ENCODE results near the gene MRPL10.
"Not testable (repeated sequence)": the region's sequence is repeated elsewhere in the genome, so short reads cannot be mapped to it uniquely, and the experiment has no call there.

The MRPL10 gene

DNA sequence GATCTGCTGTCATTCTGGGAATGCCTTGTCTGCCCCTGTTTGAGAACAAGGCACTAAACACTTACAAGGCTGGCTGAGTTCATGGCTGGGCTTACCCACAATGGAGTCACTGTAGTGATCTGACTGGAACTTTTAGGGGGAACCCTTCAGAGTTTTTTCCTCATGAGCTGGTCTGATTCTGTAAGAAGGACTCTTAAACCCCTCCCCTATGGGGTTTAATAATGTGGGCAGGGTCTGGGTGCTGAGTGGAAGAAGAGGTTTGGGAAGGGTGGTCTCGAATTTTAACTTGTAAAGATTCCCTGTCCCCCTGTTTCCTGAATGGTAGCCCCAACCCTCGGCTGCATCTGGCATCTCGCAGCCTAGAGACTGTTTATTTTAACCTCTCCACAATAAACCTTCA lies 40.3 kb downstream of the MRPL10 start:
- no peaks in the 10 kb centered on the region for H3K36me3 ChIP-seq (ENCODE audit: control insufficient read depth, insufficient read depth, low read length)
- no peaks in the 10 kb centered on the region for H3K9me3 ChIP-seq (ENCODE audit: control insufficient read depth, insufficient read depth, low read length)
- H3K4me3 ChIP-seq (ENCODE audit: low read depth, low read length): no peak overlapping the region
- H3K4me1 ChIP-seq (ENCODE audit: control insufficient read depth, insufficient read depth, low read length): no peaks in the 10 kb centered on the region
- H3K27me3 ChIP-seq (ENCODE audit: control insufficient read depth, insufficient read depth, low read length): peaks cover 65% of the 10 kb centered on the region
- H3K9ac ChIP-seq (ENCODE audit: low read depth, low read length): no peak overlapping the region

DNA sequence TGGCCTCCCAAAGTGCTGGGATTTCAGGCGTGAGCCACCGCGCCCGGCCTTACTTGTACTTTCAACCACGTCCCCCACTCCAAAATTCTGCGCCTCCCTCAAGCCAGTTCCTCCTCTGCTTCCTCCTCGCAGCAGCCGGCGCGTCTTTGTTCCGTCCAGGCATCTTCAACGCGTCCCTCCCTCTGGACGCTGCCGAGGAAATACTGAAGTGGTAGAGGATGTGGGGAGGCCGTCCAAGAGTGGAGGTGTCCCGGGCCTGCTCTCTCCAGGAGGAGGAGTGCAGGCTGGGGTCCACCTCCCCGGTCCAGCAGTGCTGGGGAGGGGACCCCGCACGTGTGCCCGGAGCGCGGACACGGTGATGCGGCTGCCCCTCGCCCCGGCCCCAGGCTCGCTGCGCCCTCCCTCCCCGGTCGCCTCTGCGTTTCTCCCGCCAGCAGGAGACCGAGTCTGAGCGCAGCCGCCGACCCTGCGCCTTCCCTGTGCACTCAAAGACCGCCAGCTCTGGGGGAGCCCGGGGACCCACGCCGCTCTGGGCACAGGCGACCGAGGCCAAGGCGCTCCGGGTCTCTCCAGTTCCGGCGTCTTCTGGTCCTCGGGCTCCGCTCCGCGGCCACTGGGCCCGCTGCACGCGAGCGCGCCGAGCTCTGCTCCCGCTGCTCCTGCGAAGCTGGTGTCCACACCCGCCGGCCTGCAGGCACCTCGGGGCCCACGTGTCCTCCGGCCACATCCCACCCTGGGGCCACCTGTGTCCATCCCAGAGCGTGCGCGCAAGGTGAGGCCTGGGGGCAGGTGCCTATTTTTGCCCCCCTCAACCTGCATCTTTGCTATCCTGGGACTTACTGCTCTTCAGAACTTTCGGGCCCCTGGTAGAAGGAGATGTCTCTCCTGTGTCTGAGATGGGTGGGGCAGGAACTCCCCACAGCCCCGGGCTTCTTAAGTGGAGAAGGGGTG lies 41.5 kb downstream of the MRPL10 start:
- H3K9me3 ChIP-seq (ENCODE audit: control insufficient read depth, insufficient read depth, low read length): no peaks in the 10 kb centered on the region
- H3K36me3 ChIP-seq (ENCODE audit: control insufficient read depth, insufficient read depth, low read length): no peaks in the 10 kb centered on the region
- peaks cover 61% of the 10 kb centered on the region for H3K27me3 ChIP-seq (ENCODE audit: control insufficient read depth, insufficient read depth, low read length)
- no peaks in the 10 kb centered on the region for H3K4me1 ChIP-seq (ENCODE audit: control insufficient read depth, insufficient read depth, low read length)
- peak overlapping the region; percentile 74 for H3K4me3 ChIP-seq (ENCODE audit: low read depth, low read length)
- H3K9ac ChIP-seq (ENCODE audit: low read depth, low read length): peak overlapping the region; percentile 54

DNA sequence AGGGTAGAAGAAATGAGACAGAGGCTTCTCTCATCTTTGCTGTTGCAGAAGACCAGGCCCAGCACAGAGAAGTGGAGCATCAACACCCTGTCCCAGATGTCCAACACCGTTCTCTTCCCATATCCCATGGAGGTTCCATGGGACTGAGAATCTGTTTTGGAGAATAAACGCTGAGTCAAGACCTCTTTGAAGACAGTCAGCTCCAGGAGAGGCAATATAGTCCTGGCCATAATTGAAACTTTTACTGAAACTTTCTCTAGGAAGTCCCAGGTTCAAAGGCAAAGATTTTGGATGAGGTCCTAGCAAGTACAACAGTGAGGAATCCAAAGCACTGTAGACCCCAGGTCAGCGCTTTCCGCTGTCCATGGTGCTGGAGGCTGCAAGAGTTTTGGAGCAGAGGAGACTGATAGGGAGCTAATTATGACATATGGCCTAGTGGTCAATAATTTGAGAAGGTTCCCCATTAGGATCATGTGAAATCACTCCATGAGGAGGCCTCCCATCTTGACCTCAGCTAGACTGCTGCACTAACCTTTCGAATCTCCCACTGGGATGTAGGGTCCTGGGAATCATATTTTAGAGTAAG lies 45.7 kb downstream of the MRPL10 start:
- no peak overlapping the region for H3K9ac ChIP-seq (ENCODE audit: low read depth, low read length)

DNA sequence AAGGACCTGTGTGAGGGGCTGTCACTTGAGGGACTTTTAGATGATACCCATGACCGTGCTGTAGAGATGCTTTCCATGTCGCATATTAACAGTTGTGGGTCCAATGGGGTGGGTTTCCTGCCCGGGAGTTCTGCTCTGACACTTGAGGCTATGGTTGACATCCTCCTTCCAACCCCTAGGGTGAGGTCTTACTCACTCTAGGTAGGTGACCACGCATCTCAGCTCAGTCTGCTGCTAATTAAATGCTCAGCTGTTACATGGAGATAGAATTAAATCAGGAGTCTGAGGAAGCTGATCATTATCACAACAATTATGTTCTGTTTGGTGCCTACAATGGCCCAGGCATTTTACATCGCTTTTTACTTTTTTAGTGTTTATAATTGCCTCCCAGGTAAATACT lies 49.9 kb downstream of the MRPL10 start:
- Histone ChIP-seq H3K36me3 (ENCODE audit: control insufficient read depth, insufficient read depth, low read length) (no peaks in the 10 kb centered on the region), H3K9me3 (ENCODE audit: control insufficient read depth, insufficient read depth, low read length) (no peaks in the 10 kb centered on the region), H3K4me3 (ENCODE audit: low read depth, low read length) (no peak overlapping the region), H3K9ac (ENCODE audit: low read depth, low read length) (no peak overlapping the region), H3K27me3 (ENCODE audit: control insufficient read depth, insufficient read depth, low read length) (peaks cover 4% of the 10 kb centered on the region), H3K4me1 (ENCODE audit: control insufficient read depth, insufficient read depth, low read length) (no peaks in the 10 kb centered on the region)

More for the DNA sequence above, 45.7 kb downstream of the MRPL10 start:
- peaks cover 29% of the 10 kb centered on the region for H3K27me3 ChIP-seq (ENCODE audit: control insufficient read depth, insufficient read depth, low read length)
- H3K4me3 ChIP-seq (ENCODE audit: low read depth, low read length): no peak overlapping the region
- no peaks in the 10 kb centered on the region for H3K4me1 ChIP-seq (ENCODE audit: control insufficient read depth, insufficient read depth, low read length)
- H3K36me3 ChIP-seq (ENCODE audit: control insufficient read depth, insufficient read depth, low read length): no peaks in the 10 kb centered on the region
- no peaks in the 10 kb centered on the region for H3K9me3 ChIP-seq (ENCODE audit: control insufficient read depth, insufficient read depth, low read length)

DNA sequence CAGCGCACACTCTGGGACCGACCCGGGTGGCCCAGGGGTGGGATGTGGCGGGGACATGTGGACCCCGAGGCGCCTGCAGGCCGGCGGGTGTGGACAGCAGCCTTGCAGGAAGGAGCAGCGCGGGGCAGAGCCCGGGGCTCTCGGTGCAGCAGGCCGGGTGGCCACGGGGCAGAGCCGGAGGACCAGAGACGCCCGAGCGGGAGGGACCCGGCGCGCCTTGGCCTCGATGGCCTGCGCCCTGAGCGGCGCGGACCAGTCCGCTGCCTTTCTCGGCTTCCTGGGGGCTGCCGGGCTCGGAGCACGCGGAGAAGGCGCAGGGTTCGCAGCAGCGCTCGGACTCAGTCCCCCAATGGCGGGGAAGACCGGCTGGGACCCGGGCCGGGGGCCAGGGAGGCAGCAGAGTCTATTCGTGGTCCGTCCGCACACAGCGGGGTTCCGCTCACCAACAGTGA lies 53.1 kb downstream of the MRPL10 start:
- Histone ChIP-seq H3K36me3 (ENCODE audit: control insufficient read depth, insufficient read depth, low read length) (no peaks in the 10 kb centered on the region), H3K4me3 (ENCODE audit: low read depth, low read length) (no peak overlapping the region), H3K27me3 (ENCODE audit: control insufficient read depth, insufficient read depth, low read length) (peaks cover 21% of the 10 kb centered on the region), H3K4me1 (ENCODE audit: control insufficient read depth, insufficient read depth, low read length) (no peaks in the 10 kb centered on the region), H3K9ac (ENCODE audit: low read depth, low read length) (no peak overlapping the region), H3K9me3 (ENCODE audit: control insufficient read depth, insufficient read depth, low read length) (no peaks in the 10 kb centered on the region)

DNA sequence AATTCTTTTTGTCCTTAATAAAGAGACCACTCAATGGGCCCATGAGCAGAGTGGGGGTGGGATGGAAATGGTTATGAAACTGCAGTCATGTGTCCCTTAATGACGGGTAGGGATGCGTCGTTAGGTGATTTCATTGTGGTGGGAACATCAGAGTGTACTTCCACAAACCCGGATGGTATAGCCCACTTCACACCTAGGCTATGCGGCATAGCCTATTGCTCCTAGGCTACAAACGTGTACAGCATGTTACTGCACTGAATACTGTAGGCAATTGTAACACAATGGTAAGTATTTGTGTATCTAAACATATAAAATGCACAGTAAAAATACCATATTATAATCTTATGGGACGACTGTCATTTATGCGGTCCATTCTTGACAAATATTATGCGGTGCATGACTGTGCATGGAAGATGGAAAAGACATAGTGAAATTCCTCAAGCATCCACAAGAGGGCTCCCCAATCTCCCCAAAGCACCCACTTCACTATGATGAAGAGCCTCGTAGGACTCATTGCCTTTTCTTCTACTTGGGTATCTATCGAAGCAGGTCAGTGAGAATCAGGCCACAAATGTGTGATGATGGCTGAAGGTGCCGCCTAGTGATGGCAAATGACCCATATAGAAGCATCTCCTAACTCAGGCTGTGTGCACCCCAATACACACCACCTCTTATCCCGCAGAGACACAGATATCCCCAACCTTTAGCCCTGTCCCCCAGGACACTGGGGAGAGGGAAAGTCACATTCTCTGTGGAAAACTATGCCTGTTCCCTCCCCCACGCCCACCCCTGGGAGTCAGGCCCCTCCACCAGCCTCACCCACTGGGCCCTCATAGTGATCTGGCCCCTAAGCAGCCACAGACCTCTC lies 54.8 kb downstream of the MRPL10 start:
- Histone ChIP-seq H3K9me3 (ENCODE audit: control insufficient read depth, insufficient read depth, low read length) (no peaks in the 10 kb centered on the region), H3K36me3 (ENCODE audit: control insufficient read depth, insufficient read depth, low read length) (no peaks in the 10 kb centered on the region), H3K4me1 (ENCODE audit: control insufficient read depth, insufficient read depth, low read length) (no peaks in the 10 kb centered on the region), H3K9ac (ENCODE audit: low read depth, low read length) (no peak overlapping the region), H3K4me3 (ENCODE audit: low read depth, low read length) (no peak overlapping the region), H3K27me3 (ENCODE audit: control insufficient read depth, insufficient read depth, low read length) (peaks cover 24% of the 10 kb centered on the region)

DNA sequence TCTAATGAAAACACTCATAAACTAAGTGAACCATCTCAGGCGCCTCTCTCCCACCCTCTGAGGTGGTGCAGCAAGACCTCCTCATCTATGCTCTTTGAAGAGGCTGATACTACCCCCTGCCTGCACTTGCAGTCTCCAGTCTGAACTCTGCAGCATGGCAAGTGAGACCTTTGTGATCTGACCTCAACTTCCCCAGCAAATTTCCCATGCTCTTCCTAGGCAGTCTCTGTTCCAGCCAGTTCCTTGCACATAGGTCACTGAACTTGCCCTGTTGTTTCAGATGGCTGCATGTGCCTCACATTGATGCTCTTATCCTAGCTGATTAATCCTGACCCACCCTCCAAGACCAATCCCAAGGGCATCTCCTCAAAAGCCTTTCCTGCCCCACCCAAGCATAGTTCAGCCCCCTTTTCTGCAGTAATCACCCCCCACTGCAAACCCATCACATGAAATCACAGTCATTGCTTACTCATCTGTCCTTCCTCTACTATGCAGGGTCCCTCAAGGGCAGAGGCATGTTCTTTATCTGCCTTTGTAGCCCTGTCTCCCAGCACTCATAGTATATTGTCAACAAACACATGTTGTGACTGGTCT lies 56.3 kb downstream of the MRPL10 start:
- no peaks in the 10 kb centered on the region for H3K9me3 ChIP-seq (ENCODE audit: control insufficient read depth, insufficient read depth, low read length)
- H3K9ac ChIP-seq (ENCODE audit: low read depth, low read length): no peak overlapping the region
- no peak overlapping the region for H3K4me3 ChIP-seq (ENCODE audit: low read depth, low read length)
- peaks cover 24% of the 10 kb centered on the region for H3K27me3 ChIP-seq (ENCODE audit: control insufficient read depth, insufficient read depth, low read length)
- no peaks in the 10 kb centered on the region for H3K4me1 ChIP-seq (ENCODE audit: control insufficient read depth, insufficient read depth, low read length)
- H3K36me3 ChIP-seq (ENCODE audit: control insufficient read depth, insufficient read depth, low read length): no peaks in the 10 kb centered on the region

DNA sequence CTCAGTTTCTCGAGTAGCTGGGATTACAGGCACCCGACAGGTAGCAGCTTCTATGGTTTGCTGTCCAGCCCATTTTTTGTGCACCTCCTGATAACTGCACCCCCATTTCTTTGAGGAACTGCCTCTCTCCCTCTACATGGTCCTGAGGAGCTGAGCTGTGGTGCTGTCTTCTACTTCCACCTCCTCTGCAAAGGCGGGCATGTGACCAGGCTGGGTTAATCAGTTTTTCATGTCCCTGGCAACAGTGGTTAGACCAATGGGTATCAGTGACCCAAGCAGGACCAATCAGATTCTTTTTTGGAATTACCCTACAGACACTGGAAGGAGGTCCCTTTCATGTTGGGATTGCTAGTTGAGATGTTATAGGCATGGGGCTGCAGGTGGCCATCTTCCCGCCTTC lies 57.0 kb downstream of the MRPL10 start:
- H3K36me3 ChIP-seq (ENCODE audit: control insufficient read depth, insufficient read depth, low read length): no peaks in the 10 kb centered on the region
- no peak overlapping the region for H3K9ac ChIP-seq (ENCODE audit: low read depth, low read length)
- no peak overlapping the region for H3K4me3 ChIP-seq (ENCODE audit: low read depth, low read length)
- no peaks in the 10 kb centered on the region for H3K4me1 ChIP-seq (ENCODE audit: control insufficient read depth, insufficient read depth, low read length)
- peaks cover 24% of the 10 kb centered on the region for H3K27me3 ChIP-seq (ENCODE audit: control insufficient read depth, insufficient read depth, low read length)
- no peaks in the 10 kb centered on the region for H3K9me3 ChIP-seq (ENCODE audit: control insufficient read depth, insufficient read depth, low read length)

DNA sequence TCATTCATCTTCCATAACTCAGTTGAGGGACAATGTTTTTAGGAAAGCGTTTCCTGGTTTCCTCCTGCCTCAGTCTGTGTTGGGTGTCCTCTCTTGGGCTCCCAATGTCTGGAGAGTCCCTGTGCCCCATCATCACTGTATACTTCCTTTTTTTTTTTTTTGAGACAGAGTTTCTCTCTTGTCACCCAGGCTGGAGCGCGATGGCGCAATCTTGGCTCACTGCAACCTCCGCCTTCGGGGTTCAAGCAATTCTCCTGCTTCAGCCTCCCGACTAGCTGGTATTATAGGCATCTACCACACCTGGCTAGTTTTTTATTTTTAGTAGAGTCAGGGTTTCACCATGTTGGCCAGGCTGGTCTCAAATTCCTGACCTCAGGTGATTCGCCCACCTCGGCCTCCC lies 57.7 kb downstream of the MRPL10 start:
- not testable (repeated sequence) for H3K4me3 ChIP-seq (ENCODE audit: low read depth, low read length); H3K9ac ChIP-seq (ENCODE audit: low read depth, low read length); H3K4me1 ChIP-seq (ENCODE audit: control insufficient read depth, insufficient read depth, low read length); H3K36me3 ChIP-seq (ENCODE audit: control insufficient read depth, insufficient read depth, low read length); H3K9me3 ChIP-seq (ENCODE audit: control insufficient read depth, insufficient read depth, low read length)
- H3K27me3 ChIP-seq (ENCODE audit: control insufficient read depth, insufficient read depth, low read length): peaks cover 24% of the 10 kb centered on the region
